HCT116 (cell line): Measurements from ENCODE around the gene SULT1A4.
"Not testable (repeated sequence)": the region's sequence is repeated elsewhere in the genome, so short reads cannot be mapped to it uniquely, and the experiment has no call there.

Experiments used
- EGR1 ChIP-seq: IDR thresholded peaks from 2 replicates; pipeline ENCODE4 v1.6.1; 2012; ENCODE audit warnings: low read depth
- EZH2 ChIP-seq: fragments of 200-600 bp; sonication (generic); IDR thresholded peaks from 2 replicates; pipeline ENCODE4 v1.6.1; 2017; ENCODE audit warnings: antibody characterized with exemption, mixed run types
- EZH2phosphoT487 ChIP-seq: fragments of 200-600 bp; IDR thresholded peaks from 2 replicates; pipeline ENCODE4 v1.6.1; 2018; ENCODE audit warnings: antibody characterized with exemption, borderline replicate concordance
- JUND ChIP-seq: IDR thresholded peaks from 2 replicates; pipeline ENCODE4 v1.6.1; 2012
- POLR2A ChIP-seq: IDR thresholded peaks from 2 replicates; pipeline ENCODE4 v1.7.0; 2011; ENCODE audit warnings: borderline replicate concordance; ENCODE audit not compliant: insufficient read depth, insufficient read length; ENCODE audit errors: extremely low read depth
- POLR2AphosphoS5 ChIP-seq: IDR thresholded peaks from 2 replicates; pipeline ENCODE4 v1.6.1; 2011; ENCODE audit warnings: mild to moderate bottlenecking, low read depth, low read length, moderate library complexity
- RAD21 ChIP-seq: IDR thresholded peaks from 2 replicates; pipeline ENCODE4 v1.6.1; 2012; ENCODE audit warnings: low read depth, mild to moderate bottlenecking
- SIN3A ChIP-seq: IDR thresholded peaks from 2 replicates; pipeline ENCODE4 v1.6.1; 2012; ENCODE audit warnings: low read depth
- TF ChIP-seq, protein P1 (sequence below), 3 experiments: fragments of 200-600 bp in 1 of 3; sonication (generic) in 1 of 3; IDR thresholded peaks in 2 of 3; conservative IDR thresholded peaks in 1 of 3; 2 replicates each; pipeline ENCODE4 v1.5.1; 2012 to 2017; ENCODE audit warnings: low read depth in 2 of 3, low read length in 2 of 3, antibody characterized with exemption in 1 of 3, borderline replicate concordance in 1 of 3, control low read depth in 1 of 3, mild to moderate bottlenecking in 1 of 3, mixed read lengths in 1 of 3, mixed run types in 1 of 3, moderate library complexity in 1 of 3; ENCODE audit not compliant: insufficient read depth in 1 of 3
- TF ChIP-seq, protein P2 (sequence below): IDR thresholded peaks from 2 replicates; pipeline ENCODE4 v1.6.1; 2012; ENCODE audit warnings: low read depth
- TF ChIP-seq, protein P3 (sequence below): IDR thresholded peaks from 2 replicates; pipeline ENCODE4 v1.6.1; 2012

- not testable (repeated sequence) for TF ChIP-seq SIN3A, EGR1, POLR2A, JUND, EZH2, POLR2AphosphoS5, RAD21, EZH2phosphoT487
- TF ChIP-seq, protein P1, sequence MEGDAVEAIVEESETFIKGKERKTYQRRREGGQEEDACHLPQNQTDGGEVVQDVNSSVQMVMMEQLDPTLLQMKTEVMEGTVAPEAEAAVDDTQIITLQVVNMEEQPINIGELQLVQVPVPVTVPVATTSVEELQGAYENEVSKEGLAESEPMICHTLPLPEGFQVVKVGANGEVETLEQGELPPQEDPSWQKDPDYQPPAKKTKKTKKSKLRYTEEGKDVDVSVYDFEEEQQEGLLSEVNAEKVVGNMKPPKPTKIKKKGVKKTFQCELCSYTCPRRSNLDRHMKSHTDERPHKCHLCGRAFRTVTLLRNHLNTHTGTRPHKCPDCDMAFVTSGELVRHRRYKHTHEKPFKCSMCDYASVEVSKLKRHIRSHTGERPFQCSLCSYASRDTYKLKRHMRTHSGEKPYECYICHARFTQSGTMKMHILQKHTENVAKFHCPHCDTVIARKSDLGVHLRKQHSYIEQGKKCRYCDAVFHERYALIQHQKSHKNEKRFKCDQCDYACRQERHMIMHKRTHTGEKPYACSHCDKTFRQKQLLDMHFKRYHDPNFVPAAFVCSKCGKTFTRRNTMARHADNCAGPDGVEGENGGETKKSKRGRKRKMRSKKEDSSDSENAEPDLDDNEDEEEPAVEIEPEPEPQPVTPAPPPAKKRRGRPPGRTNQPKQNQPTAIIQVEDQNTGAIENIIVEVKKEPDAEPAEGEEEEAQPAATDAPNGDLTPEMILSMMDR (IDR thresholded peaks at IDR 0.05 in 2 of 3, conservative IDR thresholded peaks at IDR 0.05 in 1 of 3; ENCODE audit: borderline replicate concordance in 1 of 3, insufficient read depth in 1 of 3, low read depth in 2 of 3, low read length in 2 of 3): not testable (repeated sequence)
- TF ChIP-seq, protein P2, sequence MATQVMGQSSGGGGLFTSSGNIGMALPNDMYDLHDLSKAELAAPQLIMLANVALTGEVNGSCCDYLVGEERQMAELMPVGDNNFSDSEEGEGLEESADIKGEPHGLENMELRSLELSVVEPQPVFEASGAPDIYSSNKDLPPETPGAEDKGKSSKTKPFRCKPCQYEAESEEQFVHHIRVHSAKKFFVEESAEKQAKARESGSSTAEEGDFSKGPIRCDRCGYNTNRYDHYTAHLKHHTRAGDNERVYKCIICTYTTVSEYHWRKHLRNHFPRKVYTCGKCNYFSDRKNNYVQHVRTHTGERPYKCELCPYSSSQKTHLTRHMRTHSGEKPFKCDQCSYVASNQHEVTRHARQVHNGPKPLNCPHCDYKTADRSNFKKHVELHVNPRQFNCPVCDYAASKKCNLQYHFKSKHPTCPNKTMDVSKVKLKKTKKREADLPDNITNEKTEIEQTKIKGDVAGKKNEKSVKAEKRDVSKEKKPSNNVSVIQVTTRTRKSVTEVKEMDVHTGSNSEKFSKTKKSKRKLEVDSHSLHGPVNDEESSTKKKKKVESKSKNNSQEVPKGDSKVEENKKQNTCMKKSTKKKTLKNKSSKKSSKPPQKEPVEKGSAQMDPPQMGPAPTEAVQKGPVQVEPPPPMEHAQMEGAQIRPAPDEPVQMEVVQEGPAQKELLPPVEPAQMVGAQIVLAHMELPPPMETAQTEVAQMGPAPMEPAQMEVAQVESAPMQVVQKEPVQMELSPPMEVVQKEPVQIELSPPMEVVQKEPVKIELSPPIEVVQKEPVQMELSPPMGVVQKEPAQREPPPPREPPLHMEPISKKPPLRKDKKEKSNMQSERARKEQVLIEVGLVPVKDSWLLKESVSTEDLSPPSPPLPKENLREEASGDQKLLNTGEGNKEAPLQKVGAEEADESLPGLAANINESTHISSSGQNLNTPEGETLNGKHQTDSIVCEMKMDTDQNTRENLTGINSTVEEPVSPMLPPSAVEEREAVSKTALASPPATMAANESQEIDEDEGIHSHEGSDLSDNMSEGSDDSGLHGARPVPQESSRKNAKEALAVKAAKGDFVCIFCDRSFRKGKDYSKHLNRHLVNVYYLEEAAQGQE: not testable (repeated sequence)
- TF ChIP-seq, protein P3, sequence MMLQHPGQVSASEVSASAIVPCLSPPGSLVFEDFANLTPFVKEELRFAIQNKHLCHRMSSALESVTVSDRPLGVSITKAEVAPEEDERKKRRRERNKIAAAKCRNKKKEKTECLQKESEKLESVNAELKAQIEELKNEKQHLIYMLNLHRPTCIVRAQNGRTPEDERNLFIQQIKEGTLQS: not testable (repeated sequence)
Measured at GRCh38 chr16:29423587-29423986, 36.1 kb upstream of the SULT1A4 start.
